Transverse colon (tissue), 3 donors: ENCODE measurements around the gene PTPRD.

ENCODE experiments used
- POLR2A ChIP-seq: fragments of 450-650 bp; IDR thresholded peaks from one replicate; pipeline ENCODE4 v1.6.1; 2016; ENCODE audit warnings: antibody characterized with exemption, mild to moderate bottlenecking, moderate library complexity
- TF ChIP-seq, protein P1 (sequence below), 5 experiments: fragments of 200-600 bp in 3 of 5; fragments of 450-650 bp in 2 of 5; sonication (generic) in 3 of 5; IDR thresholded peaks; 1 replicate in 2 of 5; 2 replicates in 3 of 5; pipeline ENCODE4 v1.5.1; 2016 to 2017; ENCODE audit warnings: antibody characterized with exemption in 5 of 5, inconsistent platforms in 3 of 5, mild to moderate bottlenecking in 2 of 5, moderate library complexity in 1 of 5

DNA sequence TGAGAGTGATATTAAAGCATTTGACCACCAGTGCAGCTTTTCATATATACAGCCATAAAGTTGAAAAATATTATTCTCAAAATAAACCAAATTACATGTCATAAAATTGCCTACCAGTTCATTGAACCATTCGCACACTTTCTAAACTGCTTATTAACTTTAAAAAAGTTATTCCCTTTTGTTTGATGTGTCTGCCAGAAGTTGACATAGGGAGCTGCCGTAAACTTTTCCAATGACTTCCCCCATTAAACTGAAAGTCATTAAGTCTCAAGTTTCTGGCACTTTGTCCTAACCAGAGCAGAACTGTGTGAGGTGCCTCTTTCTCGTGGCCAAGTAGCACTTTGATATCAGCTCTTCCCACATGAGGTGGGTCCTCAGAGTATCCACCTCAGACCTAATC lies 2231.2 kb downstream of the PTPRD start:
- TF ChIP-seq, protein P1, sequence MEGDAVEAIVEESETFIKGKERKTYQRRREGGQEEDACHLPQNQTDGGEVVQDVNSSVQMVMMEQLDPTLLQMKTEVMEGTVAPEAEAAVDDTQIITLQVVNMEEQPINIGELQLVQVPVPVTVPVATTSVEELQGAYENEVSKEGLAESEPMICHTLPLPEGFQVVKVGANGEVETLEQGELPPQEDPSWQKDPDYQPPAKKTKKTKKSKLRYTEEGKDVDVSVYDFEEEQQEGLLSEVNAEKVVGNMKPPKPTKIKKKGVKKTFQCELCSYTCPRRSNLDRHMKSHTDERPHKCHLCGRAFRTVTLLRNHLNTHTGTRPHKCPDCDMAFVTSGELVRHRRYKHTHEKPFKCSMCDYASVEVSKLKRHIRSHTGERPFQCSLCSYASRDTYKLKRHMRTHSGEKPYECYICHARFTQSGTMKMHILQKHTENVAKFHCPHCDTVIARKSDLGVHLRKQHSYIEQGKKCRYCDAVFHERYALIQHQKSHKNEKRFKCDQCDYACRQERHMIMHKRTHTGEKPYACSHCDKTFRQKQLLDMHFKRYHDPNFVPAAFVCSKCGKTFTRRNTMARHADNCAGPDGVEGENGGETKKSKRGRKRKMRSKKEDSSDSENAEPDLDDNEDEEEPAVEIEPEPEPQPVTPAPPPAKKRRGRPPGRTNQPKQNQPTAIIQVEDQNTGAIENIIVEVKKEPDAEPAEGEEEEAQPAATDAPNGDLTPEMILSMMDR (IDR thresholded peaks at IDR 0.05) = no peak
- no peak for TF ChIP-seq POLR2A
